ENCODE measurements around the gene CYP4F22. TPM values are rescaled to one million over a fixed set of nuclear protein-coding genes. Genes with fewer than 3 reads are reported as not detected.

The CYP4F22 gene
- polyA plus RNA-seq, 6 donors from 2014 or later: not detected

Other genes with a start within 250 kb of the CYP4F22 start
- gene BRD4, start 176.0 kb upstream of the CYP4F22 start, polyA plus RNA-seq (ENCODE audit: low read depth in 6 of 6): 10 to 100 TPM; 13.5 to 51.9 (median 18.4) TPM
- 10 to 100 TPM; 14.7 to 27.7 (median 17.9) TPM for gene AKAP8, start 128.7 kb upstream of the CYP4F22 start, polyA plus RNA-seq (ENCODE audit: low read depth in 6 of 6)
- gene AKAP8L, start 89.5 kb upstream of the CYP4F22 start, polyA plus RNA-seq (ENCODE audit: low read depth in 6 of 6): 100 to 1,000 TPM in 1 of 6 donors, 10 to 100 TPM in 5; 37.8 to 103 (median 53.6) TPM
- 1 to 10 TPM in 1 of 6 donors, under 1 TPM in 5; 0.15 to 1.4 (median 0.66) TPM for gene WIZ, start 58.6 kb upstream of the CYP4F22 start, polyA plus RNA-seq (ENCODE audit: low read depth in 6 of 6)
- 10 to 100 TPM; 21.8 to 49.9 (median 32.0) TPM for gene RASAL3, start 44.0 kb upstream of the CYP4F22 start, polyA plus RNA-seq (ENCODE audit: low read depth in 6 of 6)
- not detected for gene PGLYRP2, start 29.0 kb upstream of the CYP4F22 start, polyA plus RNA-seq (ENCODE audit: low read depth in 6 of 6)
- not detected for gene CYP4F8, start 106.7 kb downstream of the CYP4F22 start, polyA plus RNA-seq (ENCODE audit: low read depth in 6 of 6)
- not detected for gene CYP4F3, start 132.4 kb downstream of the CYP4F22 start, polyA plus RNA-seq (ENCODE audit: low read depth in 6 of 6)
- gene CYP4F12, start 164.6 kb downstream of the CYP4F22 start, polyA plus RNA-seq (ENCODE audit: low read depth in 6 of 6): not detected
- not detected for gene OR10H2, start 219.5 kb downstream of the CYP4F22 start, polyA plus RNA-seq (ENCODE audit: low read depth in 6 of 6)
- not detected for gene OR10H3, start 229.5 kb downstream of the CYP4F22 start, polyA plus RNA-seq (ENCODE audit: low read depth in 6 of 6)

Data from naive B cell (primary cell).